GM21717 (cell line): ENCODE results near the gene ADARB2.

Source experiments
- ATAC-seq: cut with Tn5 transposase; IDR thresholded peaks from one replicate; pipeline ENCODE4 v1.9.1; 2021; ENCODE audit warnings: mild to moderate bottlenecking, moderate library complexity; ENCODE audit not compliant: unreplicated experiment

Gene ADARB2

GRCh38 chr10:1133495-1134045 is 603.8 kb downstream of the ADARB2 start:
- ATAC-seq: no peak

DNA sequence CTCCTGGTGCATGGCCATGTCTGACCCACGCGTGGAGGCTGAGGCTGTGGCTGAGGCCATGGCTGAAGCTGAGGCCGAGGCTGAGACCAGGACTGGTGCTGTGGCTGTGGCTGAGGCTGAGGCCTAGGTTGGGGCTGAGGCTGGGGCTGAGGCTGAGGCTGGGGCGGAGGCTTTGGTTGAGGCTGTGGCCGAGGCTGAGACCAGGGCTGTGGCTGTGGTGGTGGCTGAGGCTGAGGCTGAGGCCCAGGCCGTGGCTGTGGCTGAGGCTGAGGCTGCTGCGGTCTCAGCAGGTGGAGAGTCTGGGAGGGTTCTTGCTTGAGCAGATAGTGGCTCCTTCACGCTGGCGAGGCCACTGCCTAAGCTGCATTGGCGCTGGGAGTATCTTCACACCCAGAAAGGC is 604.7 kb downstream of the ADARB2 start:
- no peak for ATAC-seq

GRCh38 chr10:1130995-1131790 is 606.1 kb downstream of the ADARB2 start:
- no peak for ATAC-seq

GRCh38 chr10:1130226-1130625 is 607.1 kb downstream of the ADARB2 start:
- ATAC-seq: no peak

GRCh38 chr10:1128649-1129048 is 608.7 kb downstream of the ADARB2 start:
- ATAC-seq: no peak

GRCh38 chr10:1128115-1128514 is 609.2 kb downstream of the ADARB2 start:
- ATAC-seq: no peak

DNA sequence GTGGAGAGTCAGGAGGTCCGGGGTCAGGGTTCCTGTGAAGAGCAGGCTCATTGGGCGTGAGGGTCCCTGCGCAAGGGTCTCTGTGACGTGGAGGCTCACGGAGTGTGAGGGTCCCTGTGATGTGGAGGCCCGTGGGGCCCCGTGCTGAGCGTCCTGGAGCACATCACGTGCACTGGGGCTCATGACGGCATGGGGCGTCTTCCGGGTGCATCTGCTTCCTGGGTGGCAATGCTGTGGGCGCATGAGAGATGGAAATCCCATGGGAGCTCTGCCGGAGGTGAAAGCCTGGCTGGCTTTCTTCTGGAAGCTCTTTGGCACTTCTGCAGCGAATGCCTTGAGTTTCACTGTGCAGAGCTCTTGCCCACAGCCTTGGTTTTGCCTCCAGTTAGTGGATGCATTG is 609.7 kb downstream of the ADARB2 start:
- ATAC-seq: no peak
